DND-41 (cell line): ENCODE measurements around the gene BIRC3.

Experiments used
- ATAC-seq: fragments of 200-7000 bp; cut with Tn5 transposase; 3 replicates; pipeline ENCODE4 v1.9.1; 2021; ENCODE audit warnings: low read depth; ENCODE audit not compliant: insufficient read depth
- DNase-seq: peaks from one replicate; pipeline ENCODE4 v3.0.0-alpha.2; 2020
- H2AFZ ChIP-seq: 2 replicates; pipeline ENCODE4 v1.6.0; 2012; ENCODE audit warnings: low read depth, low read length
- H3K27ac ChIP-seq: 2 replicates; pipeline ENCODE4 v1.5.1; 2012; ENCODE audit warnings: low read length, inconsistent platforms
- H3K27me3 ChIP-seq: fragments of 200-600 bp; sonication (generic); 2 replicates; pipeline ENCODE4 v1.6.0; 2012; ENCODE audit warnings: low read length, mild to moderate bottlenecking, inconsistent platforms; ENCODE audit not compliant: insufficient read depth, poor library complexity
- H3K36me3 ChIP-seq: 2 replicates; pipeline ENCODE4 v1.5.1; 2012; ENCODE audit warnings: low read length, inconsistent platforms; ENCODE audit not compliant: insufficient read depth
- H3K4me1 ChIP-seq: 2 replicates; pipeline ENCODE4 v1.5.1; 2012; ENCODE audit warnings: mild to moderate bottlenecking, low read length; ENCODE audit not compliant: insufficient read depth
- H3K4me2 ChIP-seq: 2 replicates; pipeline ENCODE4 v1.6.0; 2012; ENCODE audit warnings: mild to moderate bottlenecking, moderate library complexity, low read length, inconsistent platforms; ENCODE audit not compliant: insufficient read depth
- H3K4me3 ChIP-seq, 2 experiments: fragments of 200-600 bp in 1 of 2; shearing (Covaris generic) in 1 of 2; 2 replicates each; pipeline ENCODE4 v1.5.1; 2012 to 2016; ENCODE audit warnings: inconsistent platforms in 2 of 2, low read length in 2 of 2, mild to moderate bottlenecking in 2 of 2, low read depth in 1 of 2, moderate library complexity in 1 of 2
- H3K79me2 ChIP-seq: 2 replicates; pipeline ENCODE4 v1.6.0; 2012; ENCODE audit warnings: low read length, inconsistent platforms; ENCODE audit not compliant: insufficient read depth
- H3K9ac ChIP-seq: 2 replicates; pipeline ENCODE4 v1.6.0; 2012; ENCODE audit warnings: low read depth, mild to moderate bottlenecking, inconsistent platforms, low read length, moderate library complexity
- H3K9me3 ChIP-seq: 2 replicates; pipeline ENCODE4 v1.5.1; 2012; ENCODE audit warnings: low read length, moderate library complexity, mild to moderate bottlenecking, inconsistent platforms; ENCODE audit not compliant: insufficient read depth, severe bottlenecking
- H4K20me1 ChIP-seq: 2 replicates; pipeline ENCODE4 v1.6.0; 2012; ENCODE audit warnings: low read length; ENCODE audit not compliant: insufficient read depth
- EZH2 ChIP-seq: IDR thresholded peaks from 3 replicates; pipeline ENCODE4 v1.6.1; 2012; ENCODE audit warnings: borderline replicate concordance, low read depth, mild to moderate bottlenecking, moderate library complexity, low read length, inconsistent platforms; ENCODE audit not compliant: severe bottlenecking
- TF ChIP-seq, protein P1 (sequence below): IDR thresholded peaks from 2 replicates; pipeline ENCODE4 v1.5.1; 2012; ENCODE audit warnings: borderline replicate concordance, low read length, moderate library complexity, mild to moderate bottlenecking; ENCODE audit not compliant: poor library complexity, severe bottlenecking; ENCODE audit errors: extremely low read depth

Gene BIRC3

DNA sequence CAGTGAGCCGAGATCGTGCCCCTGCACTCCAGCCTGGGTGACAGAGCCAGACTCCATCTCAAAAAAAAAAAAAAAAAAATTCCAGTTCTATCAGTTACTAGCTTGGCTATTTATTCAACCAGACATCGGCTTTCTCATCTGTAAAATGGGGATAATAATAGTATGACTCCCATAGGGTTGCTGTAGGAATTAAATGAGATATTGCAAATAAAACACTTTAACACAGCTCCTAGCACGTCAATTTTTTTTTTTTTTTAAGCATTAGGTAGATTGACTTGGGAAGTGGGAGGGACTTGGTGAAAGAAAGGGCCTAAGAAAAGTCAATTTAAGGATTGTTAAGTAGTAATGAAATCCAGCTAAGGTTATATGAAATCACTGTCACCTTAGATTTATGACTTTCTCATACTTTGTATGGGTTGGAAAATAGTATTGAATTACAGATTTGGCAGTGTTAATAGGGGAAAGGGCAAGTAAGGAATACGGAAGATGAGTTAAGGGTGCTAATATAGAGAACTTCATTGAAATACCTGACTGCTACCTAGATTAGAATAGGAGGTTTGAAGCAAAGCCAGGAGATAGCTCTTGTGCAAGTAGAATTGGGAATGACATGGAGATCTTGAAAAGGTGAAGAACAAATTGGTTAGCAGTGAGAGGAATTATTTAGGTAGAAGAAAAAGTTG is 58.6 kb downstream of the BIRC3 start:
- Histone ChIP-seq H3K4me2 (no peak overlapping the region), H4K20me1 (no peaks in the 10 kb centered on the region), H3K9me3 (no peaks in the 10 kb centered on the region), H2AFZ (no peak overlapping the region), H3K9ac (no peak overlapping the region), H3K27me3 (no peaks in the 10 kb centered on the region), H3K79me2 (peaks cover 10% of the 10 kb centered on the region; the same call in 1 of the 2 replicates), H3K27ac (no peak overlapping the region), H3K36me3 (peaks cover 43% of the 10 kb centered on the region), H3K4me1 (no peaks in the 10 kb centered on the region), H3K4me3 (no peak overlapping the region)
- ATAC-seq (no peak), DNase-seq (no peak)
- TF ChIP-seq EZH2 = no peak
- TF ChIP-seq, protein P1, sequence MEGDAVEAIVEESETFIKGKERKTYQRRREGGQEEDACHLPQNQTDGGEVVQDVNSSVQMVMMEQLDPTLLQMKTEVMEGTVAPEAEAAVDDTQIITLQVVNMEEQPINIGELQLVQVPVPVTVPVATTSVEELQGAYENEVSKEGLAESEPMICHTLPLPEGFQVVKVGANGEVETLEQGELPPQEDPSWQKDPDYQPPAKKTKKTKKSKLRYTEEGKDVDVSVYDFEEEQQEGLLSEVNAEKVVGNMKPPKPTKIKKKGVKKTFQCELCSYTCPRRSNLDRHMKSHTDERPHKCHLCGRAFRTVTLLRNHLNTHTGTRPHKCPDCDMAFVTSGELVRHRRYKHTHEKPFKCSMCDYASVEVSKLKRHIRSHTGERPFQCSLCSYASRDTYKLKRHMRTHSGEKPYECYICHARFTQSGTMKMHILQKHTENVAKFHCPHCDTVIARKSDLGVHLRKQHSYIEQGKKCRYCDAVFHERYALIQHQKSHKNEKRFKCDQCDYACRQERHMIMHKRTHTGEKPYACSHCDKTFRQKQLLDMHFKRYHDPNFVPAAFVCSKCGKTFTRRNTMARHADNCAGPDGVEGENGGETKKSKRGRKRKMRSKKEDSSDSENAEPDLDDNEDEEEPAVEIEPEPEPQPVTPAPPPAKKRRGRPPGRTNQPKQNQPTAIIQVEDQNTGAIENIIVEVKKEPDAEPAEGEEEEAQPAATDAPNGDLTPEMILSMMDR = no peak

DNA sequence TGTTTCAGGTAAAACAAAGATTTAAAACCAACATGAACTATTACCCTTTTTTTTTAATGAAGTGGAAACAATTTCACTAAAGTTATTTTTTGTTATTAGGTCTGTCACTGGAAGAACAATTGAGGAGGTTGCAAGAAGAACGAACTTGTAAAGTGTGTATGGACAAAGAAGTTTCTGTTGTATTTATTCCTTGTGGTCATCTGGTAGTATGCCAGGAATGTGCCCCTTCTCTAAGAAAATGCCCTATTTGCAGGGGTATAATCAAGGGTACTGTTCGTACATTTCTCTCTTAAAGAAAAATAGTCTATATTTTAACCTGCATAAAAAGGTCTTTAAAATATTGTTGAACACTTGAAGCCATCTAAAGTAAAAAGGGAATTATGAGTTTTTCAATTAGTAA is 60.6 kb downstream of the BIRC3 start:
- Histone ChIP-seq H4K20me1 (no peaks in the 10 kb centered on the region), H3K9me3 (no peaks in the 10 kb centered on the region), H3K4me2 (no peak overlapping the region), H3K4me3 (no peak overlapping the region), H3K79me2 (peaks cover 10% of the 10 kb centered on the region; the same call in 1 of the 2 replicates), H3K9ac (no peak overlapping the region), H3K27ac (no peak overlapping the region), H2AFZ (no peak overlapping the region), H3K36me3 (peaks cover 48% of the 10 kb centered on the region), H3K27me3 (no peaks in the 10 kb centered on the region), H3K4me1 (no peaks in the 10 kb centered on the region)
- TF ChIP-seq, protein P1 = no peak
- no peak for TF ChIP-seq EZH2
- no peak for DNase-seq
- ATAC-seq = no peak

DNA sequence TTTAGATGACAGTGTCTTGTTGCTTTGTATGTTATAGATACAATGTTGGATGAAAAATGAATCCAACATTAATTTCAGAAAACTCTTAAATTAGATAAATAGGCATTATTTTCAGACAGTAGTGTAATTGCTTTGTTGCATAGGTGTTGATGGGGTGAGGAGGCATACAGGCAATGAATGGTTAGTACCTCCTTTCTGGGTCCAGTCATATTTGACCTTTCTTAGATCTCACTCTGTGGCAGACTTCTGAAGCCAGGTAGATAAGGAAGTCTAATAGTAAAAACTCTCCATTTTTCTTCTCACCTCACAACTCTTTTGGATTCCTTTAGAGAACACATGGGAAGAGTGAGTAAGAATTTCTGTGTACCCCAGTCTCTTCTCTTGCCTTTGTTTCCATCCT is 61.5 kb downstream of the BIRC3 start:
- no peaks in the 10 kb centered on the region for H4K20me1 ChIP-seq
- TF ChIP-seq EZH2 = no peak
- TF ChIP-seq, protein P1 = no peak
- peaks cover 10% of the 10 kb centered on the region; the same call in 1 of the 2 replicates for H3K79me2 ChIP-seq
- DNase-seq (no peak), ATAC-seq (no peak)
- H3K4me1 ChIP-seq = no peaks in the 10 kb centered on the region
- H3K36me3 ChIP-seq = peaks cover 48% of the 10 kb centered on the region
- no peak overlapping the region for H2AFZ ChIP-seq
- H3K9ac ChIP-seq = no peak overlapping the region
- no peaks in the 10 kb centered on the region for H3K27me3 ChIP-seq
- H3K4me2 ChIP-seq = no peak overlapping the region
- no peaks in the 10 kb centered on the region for H3K9me3 ChIP-seq
- no peak overlapping the region for H3K27ac ChIP-seq
- H3K4me3 ChIP-seq = no peak overlapping the region

DNA sequence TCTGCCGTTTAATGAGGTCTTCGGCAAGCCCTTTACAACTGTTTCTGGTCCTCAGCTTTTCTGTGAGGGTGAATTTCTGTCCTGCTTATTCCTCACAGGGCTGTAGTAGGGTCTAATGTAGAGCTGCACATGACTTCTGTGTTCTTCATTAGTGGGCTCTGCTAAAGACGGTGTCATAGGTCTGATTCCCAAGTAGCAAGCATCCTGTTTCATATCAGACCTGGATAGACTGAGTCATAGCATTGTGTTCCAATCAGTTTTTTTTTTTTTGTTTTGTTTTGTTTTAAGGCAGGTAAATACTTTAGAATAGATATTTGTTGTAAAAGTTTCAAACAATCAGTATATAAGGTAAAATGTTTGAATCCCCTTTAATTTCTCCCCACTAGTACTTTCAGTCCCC is 65.1 kb downstream of the BIRC3 start:
- Histone ChIP-seq H3K27me3 (no peaks in the 10 kb centered on the region), H4K20me1 (no peaks in the 10 kb centered on the region), H2AFZ (no peak overlapping the region), H3K79me2 (no peaks in the 10 kb centered on the region), H3K36me3 (peaks cover 45% of the 10 kb centered on the region), H3K4me2 (no peak overlapping the region), H3K27ac (no peak overlapping the region), H3K9me3 (no peaks in the 10 kb centered on the region), H3K9ac (no peak overlapping the region), H3K4me1 (peaks cover 30% of the 10 kb centered on the region), H3K4me3 (no peak overlapping the region)
- TF ChIP-seq, protein P1 = no peak
- no peak for TF ChIP-seq EZH2
- DNase-seq (no peak), ATAC-seq (no peak)
